ENCODE data around the gene TXNRD2. TPM values are rescaled to one million over a fixed set of nuclear protein-coding genes. Genes with fewer than 3 reads are reported as not detected.

TXNRD2 gene
- total RNA-seq, 1 experiment from 2014 or later = 39.9 TPM

- H3K4me1 Mint-ChIP-seq (ENCODE audit: insufficient read depth, unreplicated experiment) = no peaks in the 10 kb centered on the region
- peaks cover 27% of the 10 kb centered on the region for H3K36me3 Mint-ChIP-seq (ENCODE audit: insufficient read depth, unreplicated experiment)
- no peaks in the 10 kb centered on the region for H3K27me3 Mint-ChIP-seq (ENCODE audit: insufficient read depth, unreplicated experiment)
- no peak overlapping the region for H3K27ac Mint-ChIP-seq (ENCODE audit: low read depth, unreplicated experiment)
- CTCF ChIA-PET = no interaction called here
- no TSS peak for BruUV-seq (replicated peaks)
- no peak overlapping the region for H3K4me3 Mint-ChIP-seq (ENCODE audit: unreplicated experiment)
- TF ChIP-seq CTCF (IDR thresholded peaks at IDR 0.05; ENCODE audit: unreplicated experiment) = no peak
- DNase-seq (ENCODE audit: unreplicated experiment) = no peak
- intact Hi-C loops (cut with micrococcal nuclease) = no loop called here
- POLR2A ChIA-PET = no interaction called here
- H3K9me3 Mint-ChIP-seq (ENCODE audit: unreplicated experiment) = peaks cover 8% of the 10 kb centered on the region
These were observed 10.1 kb downstream of the TXNRD2 start for GRCh38 chr22:19931514-19931913.

GRCh38 chr22:19930551-19931486 is 10.8 kb downstream of the TXNRD2 start:
- ChIA-PET CTCF (interaction anchor here (0.6 kb wide), 1 partner anchor 200 kb away, joined by 3 read pairs; no protein-coding TSS in a partner anchor), POLR2A (interaction anchor here (0.9 kb wide), 1 partner anchor 10 kb away, joined by 3 read pairs; the partner anchor contains the start of genes COMT and TXNRD2)
- intact Hi-C loops (cut with micrococcal nuclease) = no loop called here
- no peak overlapping the region for H3K4me3 Mint-ChIP-seq (ENCODE audit: unreplicated experiment)
- no peaks in the 10 kb centered on the region for H3K4me1 Mint-ChIP-seq (ENCODE audit: insufficient read depth, unreplicated experiment)
- H3K9me3 Mint-ChIP-seq (ENCODE audit: unreplicated experiment) = peaks cover 5% of the 10 kb centered on the region
- H3K27ac Mint-ChIP-seq (ENCODE audit: low read depth, unreplicated experiment) = no peak overlapping the region
- no peak for DNase-seq (ENCODE audit: unreplicated experiment)
- no peaks in the 10 kb centered on the region for H3K27me3 Mint-ChIP-seq (ENCODE audit: insufficient read depth, unreplicated experiment)
- H3K36me3 Mint-ChIP-seq (ENCODE audit: insufficient read depth, unreplicated experiment) = peaks cover 29% of the 10 kb centered on the region
- BruUV-seq (replicated peaks) = no TSS peak
- no peak for TF ChIP-seq CTCF (IDR thresholded peaks at IDR 0.05; ENCODE audit: unreplicated experiment)

- Mint-ChIP-seq H3K27me3 (ENCODE audit: insufficient read depth, unreplicated experiment) (no peaks in the 10 kb centered on the region), H3K9me3 (ENCODE audit: unreplicated experiment) (no peaks in the 10 kb centered on the region), H3K4me3 (ENCODE audit: unreplicated experiment) (no peak overlapping the region), H3K27ac (ENCODE audit: low read depth, unreplicated experiment) (no peak overlapping the region), H3K36me3 (ENCODE audit: insufficient read depth, unreplicated experiment) (peaks cover 29% of the 10 kb centered on the region), H3K4me1 (ENCODE audit: insufficient read depth, unreplicated experiment) (no peaks in the 10 kb centered on the region)
- ChIA-PET CTCF (interaction anchor here (0.6 kb wide), 2 partner anchors 11 to 199 kb away, joined by 3 read pairs; no protein-coding TSS in a partner anchor), POLR2A (interaction anchor here (0.9 kb wide), 1 partner anchor 11 kb away, joined by 3 read pairs; the partner anchor contains the start of genes COMT and TXNRD2)
- BruUV-seq (replicated peaks) = no TSS peak
- no peak for TF ChIP-seq CTCF (IDR thresholded peaks at IDR 0.05; ENCODE audit: unreplicated experiment)
- DNase-seq (ENCODE audit: unreplicated experiment) = no peak
- intact Hi-C loops (cut with micrococcal nuclease) = no loop called here
These were observed 11.8 kb downstream of the TXNRD2 start for GRCh38 chr22:19929586-19930550.

- peaks cover 38% of the 10 kb centered on the region for H3K36me3 Mint-ChIP-seq (ENCODE audit: insufficient read depth, unreplicated experiment)
- POLR2A ChIA-PET = no interaction called here
- CTCF ChIA-PET = no interaction called here
- TSS peak; percentile 5 for BruUV-seq (replicated peaks)
- no peak overlapping the region for H3K4me3 Mint-ChIP-seq (ENCODE audit: unreplicated experiment)
- no peak for TF ChIP-seq CTCF (IDR thresholded peaks at IDR 0.05; ENCODE audit: unreplicated experiment)
- H3K4me1 Mint-ChIP-seq (ENCODE audit: insufficient read depth, unreplicated experiment) = no peaks in the 10 kb centered on the region
- intact Hi-C loops (cut with micrococcal nuclease) = no loop called here
- DNase-seq (ENCODE audit: unreplicated experiment) = no peak
- H3K27ac Mint-ChIP-seq (ENCODE audit: low read depth, unreplicated experiment) = no peak overlapping the region
- H3K27me3 Mint-ChIP-seq (ENCODE audit: insufficient read depth, unreplicated experiment) = no peaks in the 10 kb centered on the region
- no peaks in the 10 kb centered on the region for H3K9me3 Mint-ChIP-seq (ENCODE audit: unreplicated experiment)
These were observed 13.4 kb downstream of the TXNRD2 start for GRCh38 chr22:19928207-19928606.
